Measurements from ENCODE around the gene MKRN3.

MKRN3 gene

GRCh38 chr15:23565395-23566070, at the start of gene MKRN3:
MKRN3 (plus strand) TSS chr15:23565674; CDS start chr15:23565783, 109 bp downstream.
- DNase-seq: peak; percentile 53

- no peak for DNase-seq
Observed at GRCh38 chr15:23516866-23517265, 48.6 kb upstream of the MKRN3 start.

- DNase-seq: no peak
Observed at GRCh38 chr15:23518104-23518503, 47.4 kb upstream of the MKRN3 start.

- no peak for DNase-seq
Observed at GRCh38 chr15:23524816-23525215, 40.7 kb upstream of the MKRN3 start.

GRCh38 chr15:23529891-23530290, 35.6 kb upstream of the MKRN3 start:
- DNase-seq: no peak

- DNase-seq: no peak
Observed at GRCh38 chr15:23532024-23532423, 33.5 kb upstream of the MKRN3 start.

- DNase-seq: no peak
Observed at GRCh38 chr15:23536659-23537058, 28.8 kb upstream of the MKRN3 start.

GRCh38 chr15:23538648-23539047, 26.8 kb upstream of the MKRN3 start:
- DNase-seq: no peak

- DNase-seq: no peak
Observed at GRCh38 chr15:23539892-23540291, 25.6 kb upstream of the MKRN3 start.

GRCh38 chr15:23546158-23546557, 19.3 kb upstream of the MKRN3 start:
- no peak for DNase-seq

GRCh38 chr15:23548071-23548470, 17.4 kb upstream of the MKRN3 start:
- no peak for DNase-seq

- DNase-seq: no peak
Observed at GRCh38 chr15:23561914-23562313, 3.6 kb upstream of the MKRN3 start.

GRCh38 chr15:23564821-23565394, 566 bp upstream of the MKRN3 start:
- DNase-seq: no peak

GRCh38 chr15:23566071-23566554, 639 bp downstream of the MKRN3 start:
- peak; percentile 26 for DNase-seq

- no peak for DNase-seq
Observed at GRCh38 chr15:23566651-23567050, 1.2 kb downstream of the MKRN3 start.

GRCh38 chr15:23567921-23568320, 2.4 kb downstream of the MKRN3 start:
- DNase-seq: no peak

GRCh38 chr15:23569151-23569925, 3.9 kb downstream of the MKRN3 start:
- DNase-seq: no peak

GRCh38 chr15:23570486-23570885, 5.0 kb downstream of the MKRN3 start:
- no peak for DNase-seq

- DNase-seq: no peak
Observed at GRCh38 chr15:23572844-23573243, 7.4 kb downstream of the MKRN3 start.

- no peak for DNase-seq
Observed at GRCh38 chr15:23574742-23575141, 9.3 kb downstream of the MKRN3 start.

GRCh38 chr15:23576061-23576460, 10.6 kb downstream of the MKRN3 start:
- DNase-seq: no peak

GRCh38 chr15:23578521-23579150, 13.2 kb downstream of the MKRN3 start:
- DNase-seq: no peak

GRCh38 chr15:23588268-23588667, 22.8 kb downstream of the MKRN3 start:
- DNase-seq: no peak
